Esophagus (tissue), 2 donors: ENCODE data around the gene WDFY4. TPM values are rescaled to one million over a fixed set of nuclear protein-coding genes. Genes with fewer than 3 reads are reported as not detected.

ENCODE experiments used
- H3K27ac ChIP-seq, 2 donors: one replicate each; pipeline ENCODE4 v1.5.1; 2013; ENCODE audit warnings: low read depth in 2 of 2, mild to moderate bottlenecking in 2 of 2, inconsistent platforms in 1 of 2, low read length in 1 of 2, moderate library complexity in 1 of 2
- H3K27me3 ChIP-seq, 2 donors: one replicate each; pipeline ENCODE4 v1.6.1; 2013; ENCODE audit warnings: low read length in 2 of 2, control low read depth in 1 of 2, mild to moderate bottlenecking in 1 of 2; ENCODE audit not compliant: insufficient read depth in 2 of 2, control insufficient read depth in 1 of 2
- H3K36me3 ChIP-seq, 2 donors: one replicate each; pipeline ENCODE4 v1.6.1; 2013; ENCODE audit warnings: low read length in 1 of 2; ENCODE audit not compliant: control insufficient read depth in 2 of 2, insufficient read depth in 2 of 2
- H3K4me1 ChIP-seq, 2 donors: one replicate each; pipeline ENCODE4 v1.6.1; 2013; ENCODE audit warnings: low read length in 1 of 2; ENCODE audit not compliant: control insufficient read depth in 2 of 2, insufficient read depth in 2 of 2
- H3K4me3 ChIP-seq, 2 donors: one replicate each; pipeline ENCODE4 v1.5.1; 2013; ENCODE audit warnings: low read length in 2 of 2, mild to moderate bottlenecking in 2 of 2, low read depth in 1 of 2, moderate library complexity in 1 of 2
- H3K9me3 ChIP-seq, 2 donors: one replicate each; pipeline ENCODE4 v1.6.1; 2013; ENCODE audit warnings: mild to moderate bottlenecking in 2 of 2, low read depth in 1 of 2, low read length in 1 of 2, moderate library complexity in 1 of 2; ENCODE audit not compliant: control insufficient read depth in 2 of 2, insufficient read depth in 1 of 2
- WGBS, 2 donors: extraction: QIAGEN DNeasy Blood & Tissue Kit; methylation state at CpG; one replicate each; pipeline ENCODE4 v1.1.7; 2013; 5-methylcytosine and 5-hydroxymethylcytosine counted together
- polyA plus RNA-seq, 2 donors: library from polyadenylated mRNA; stranded (reverse); fragments of 200-250 nt; gene quantifications; one replicate each; pipeline ENCODE4 v1.2.3, GENCODE V29; 2013
- donor health status: healthy with polysubstance abuse.
- donor health status: Bipolar disorder and iron deficiency.

Gene WDFY4
- polyA plus RNA-seq, 2 donors = 0.43 to 0.79 TPM

GRCh38 chr10:48704156-48704555 is 19.5 kb downstream of the WDFY4 start:
- no peak overlapping the region for H3K4me3 ChIP-seq
- H3K9me3 ChIP-seq = no peaks in the 10 kb centered on the region
- H3K27ac ChIP-seq = no peak overlapping the region
- H3K36me3 ChIP-seq = no peaks in the 10 kb centered on the region
- H3K4me1 ChIP-seq = peaks cover 0 to 7% of the 10 kb centered on the region in 2 donors
- H3K27me3 ChIP-seq = no peaks in the 10 kb centered on the region
- WGBS, 2 donors = 40 to 66% methylated on average over 5 of the region's 5 CpGs

GRCh38 chr10:48705401-48705938 is 20.8 kb downstream of the WDFY4 start:
- H3K36me3 ChIP-seq = no peaks in the 10 kb centered on the region
- no peak overlapping the region for H3K27ac ChIP-seq
- H3K27me3 ChIP-seq = no peaks in the 10 kb centered on the region
- H3K4me3 ChIP-seq = no peak overlapping the region
- 63 to 67% methylated on average over 9 of the region's 9 CpGs for WGBS, 2 donors
- peaks cover 0 to 7% of the 10 kb centered on the region in 2 donors for H3K4me1 ChIP-seq
- no peaks in the 10 kb centered on the region for H3K9me3 ChIP-seq

DNA sequence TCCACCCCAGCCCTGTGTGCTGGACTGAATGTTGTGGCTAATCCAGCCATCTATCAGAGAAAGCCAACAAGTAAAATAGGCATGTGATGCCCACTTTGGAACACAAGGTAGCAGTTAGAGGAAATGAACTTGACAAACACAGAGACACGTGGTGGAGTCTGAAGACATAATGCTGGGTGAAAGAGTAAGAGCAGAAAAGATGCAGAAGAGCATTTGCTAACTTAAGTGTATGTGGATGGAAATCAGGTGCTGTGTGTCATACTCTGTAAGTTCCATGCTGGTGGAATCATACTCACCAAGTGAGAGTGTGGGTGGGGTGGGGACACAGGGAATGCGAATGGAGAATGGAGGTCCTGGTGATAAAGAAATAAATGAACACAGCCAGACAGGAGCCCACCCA is 22.8 kb downstream of the WDFY4 start:
- no peak overlapping the region for H3K27ac ChIP-seq
- WGBS, 2 donors = 38 to 64% methylated on average over 2 of the region's 2 CpGs
- no peaks in the 10 kb centered on the region for H3K27me3 ChIP-seq
- H3K4me3 ChIP-seq = no peak overlapping the region
- H3K36me3 ChIP-seq = no peaks in the 10 kb centered on the region
- no peaks in the 10 kb centered on the region for H3K9me3 ChIP-seq
- H3K4me1 ChIP-seq = peaks cover 0 to 7% of the 10 kb centered on the region in 2 donors

GRCh38 chr10:48708144-48708543 is 23.5 kb downstream of the WDFY4 start:
- no peak overlapping the region for H3K4me3 ChIP-seq
- H3K36me3 ChIP-seq = no peaks in the 10 kb centered on the region
- WGBS, 2 donors = 43 to 51% methylated on average over 5 of the region's 5 CpGs
- no peaks in the 10 kb centered on the region for H3K9me3 ChIP-seq
- peaks cover 0 to 7% of the 10 kb centered on the region in 2 donors for H3K4me1 ChIP-seq
- no peak overlapping the region for H3K27ac ChIP-seq
- no peaks in the 10 kb centered on the region for H3K27me3 ChIP-seq

- peaks cover 2 to 5% of the 10 kb centered on the region in 2 donors for H3K9me3 ChIP-seq
- no peaks in the 10 kb centered on the region for H3K27me3 ChIP-seq
- no peaks in the 10 kb centered on the region for H3K4me1 ChIP-seq
- H3K4me3 ChIP-seq = no peak overlapping the region
- H3K27ac ChIP-seq = no peak overlapping the region
- H3K36me3 ChIP-seq = no peaks in the 10 kb centered on the region
- 58 to 69% methylated on average over 6 of the region's 6 CpGs for WGBS, 2 donors
Observed at GRCh38 chr10:48710647-48711275, 26.1 kb downstream of the WDFY4 start.

- no peak overlapping the region for H3K4me3 ChIP-seq
- 83 to 90% methylated on average over 3 of the region's 3 CpGs for WGBS, 2 donors
Observed at GRCh38 chr10:48711830-48712229, 27.2 kb downstream of the WDFY4 start.

GRCh38 chr10:48714088-48714487 is 29.4 kb downstream of the WDFY4 start:
- H3K36me3 ChIP-seq = no peaks in the 10 kb centered on the region
- no peaks in the 10 kb centered on the region for H3K4me1 ChIP-seq
- no peaks in the 10 kb centered on the region for H3K27me3 ChIP-seq
- H3K9me3 ChIP-seq = peaks cover 2 to 5% of the 10 kb centered on the region in 2 donors
- no peak overlapping the region for H3K27ac ChIP-seq
- no peak overlapping the region for H3K4me3 ChIP-seq

More at GRCh38 chr10:48711830-48712229, 27.2 kb downstream of the WDFY4 start:
- Histone ChIP-seq H3K36me3 (no peaks in the 10 kb centered on the region), H3K27me3 (no peaks in the 10 kb centered on the region), H3K4me1 (no peaks in the 10 kb centered on the region), H3K9me3 (peaks cover 2 to 5% of the 10 kb centered on the region in 2 donors), H3K27ac (no peak overlapping the region)

DNA sequence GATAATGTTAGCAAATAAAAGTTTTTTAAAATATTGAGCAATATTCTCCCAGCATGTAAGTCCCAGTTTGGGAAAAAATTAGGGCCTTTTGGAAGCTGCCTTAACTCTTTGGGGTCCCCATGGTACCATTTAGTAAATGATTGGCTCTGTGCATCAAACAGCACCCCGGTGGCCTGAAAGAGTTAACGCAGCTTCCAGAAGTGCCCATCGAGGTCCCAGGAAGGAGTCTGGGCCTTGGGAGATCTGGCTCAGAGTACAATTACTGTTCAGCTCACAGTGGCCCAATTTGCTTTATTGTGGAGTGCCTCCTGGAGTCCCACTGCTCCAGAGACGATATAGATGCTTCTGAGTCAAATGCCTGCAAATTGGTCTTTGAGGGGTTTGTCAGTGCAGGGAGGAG is 31.7 kb downstream of the WDFY4 start:
- Histone ChIP-seq H3K4me3 (no peak overlapping the region), H3K27ac (no peak overlapping the region), H3K27me3 (no peaks in the 10 kb centered on the region), H3K4me1 (no peaks in the 10 kb centered on the region), H3K36me3 (no peaks in the 10 kb centered on the region), H3K9me3 (peaks cover 2 to 5% of the 10 kb centered on the region in 2 donors)
- WGBS, 2 donors = 67 to 78% methylated on average over 4 of the region's 4 CpGs

DNA sequence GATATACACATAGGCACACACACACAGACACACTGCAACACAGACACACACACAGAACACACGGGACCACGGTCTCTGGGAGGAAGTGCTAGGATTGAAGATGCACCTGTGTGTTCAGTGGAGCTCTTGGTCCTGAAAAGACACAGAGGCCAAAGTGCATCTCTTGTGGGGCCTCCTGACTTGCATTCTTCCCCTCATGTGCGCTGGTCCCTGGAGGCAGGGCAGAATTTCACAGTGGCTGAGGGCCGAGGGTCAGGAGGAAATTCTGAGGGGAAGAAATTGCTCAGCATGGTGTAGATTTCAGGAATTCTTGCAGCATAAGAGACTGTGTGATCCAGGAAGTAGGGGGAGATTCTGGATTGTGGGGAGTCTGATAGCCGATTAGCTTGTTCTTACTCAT is 35.9 kb downstream of the WDFY4 start:
- H3K27me3 ChIP-seq = no peaks in the 10 kb centered on the region
- H3K4me3 ChIP-seq = no peak overlapping the region
- no peaks in the 10 kb centered on the region for H3K9me3 ChIP-seq
- 70 to 80% methylated on average over 5 of the region's 5 CpGs for WGBS, 2 donors
- H3K36me3 ChIP-seq = no peaks in the 10 kb centered on the region
- peaks cover 0 to 2% of the 10 kb centered on the region in 2 donors for H3K4me1 ChIP-seq
- H3K27ac ChIP-seq = no peak overlapping the region
